ENCODE measurements around the gene PTPRK.

DNA sequence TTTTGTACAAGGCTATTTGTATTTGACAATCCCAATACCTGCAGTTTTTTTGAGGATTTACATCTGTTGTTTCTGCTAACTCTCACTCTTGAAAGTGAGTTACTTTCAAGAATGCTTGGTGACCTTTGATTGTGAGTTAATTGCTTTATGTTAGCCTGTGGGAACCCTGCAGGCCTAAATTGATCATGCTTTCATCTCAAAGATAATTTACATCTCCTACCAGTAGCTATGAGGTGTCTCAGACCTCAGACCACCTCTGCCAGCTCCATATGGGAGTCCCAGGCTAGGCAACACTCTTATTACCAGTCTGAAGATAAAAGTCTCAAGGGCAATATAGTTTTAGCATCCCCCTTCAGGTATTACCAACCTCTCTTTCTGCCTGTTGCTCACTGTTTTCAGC lies 503.1 kb downstream of the PTPRK start:
- TF ChIP-seq NCOA2 (CRISPR knock-in tag; IDR thresholded peaks at IDR 0.05) (no peak), POLR2A (IDR thresholded peaks at IDR 0.05; ENCODE audit: insufficient read depth in 1 of 2, low read depth in 2 of 2, low read length in 2 of 2) (no peak), RFX3 (CRISPR knock-in tag; IDR thresholded peaks at IDR 0.05) (no peak), BHLHE40 (IDR thresholded peaks at IDR 0.05; ENCODE audit: low read length) (no peak), ARNT (IDR thresholded peaks at IDR 0.05) (no peak), NFE2L2 (IDR thresholded peaks at IDR 0.05; ENCODE audit: low read length) (no peak), ZNF431 (CRISPR knock-in tag; IDR thresholded peaks at IDR 0.05; ENCODE audit: borderline replicate concordance, low read depth) (no peak)

Data from HepG2 (cell line).